DMS79 treated with DMSO at 0.1 percent for 48 hours (cell line): ENCODE measurements around the gene NSUN7.
A peak's percentile ranks its signal among the peaks of the same experiment; 100 is the strongest.
"Not testable (repeated sequence)": the region's sequence is repeated elsewhere in the genome, so short reads cannot be mapped to it uniquely, and the experiment has no call there.

Experiments
- DNase-seq: peaks from one replicate; lab custom pipeline; 2025; lab: John Stamatoyannopoulos, UW

NSUN7 gene

GRCh38 chr4:40749717-40750460 lies at the start of gene NSUN7:
Gene NSUN7, plus strand, starts transcription at chr4:40749955. Its CDS starts 739 bp downstream, at chr4:40750694.
- peak; percentile 44 for DNase-seq

- no peak for DNase-seq
Observed at GRCh38 chr4:40702137-40702799, 47.5 kb upstream of the NSUN7 start.

- DNase-seq: no peak
Observed at GRCh38 chr4:40702800-40703151, 47.0 kb upstream of the NSUN7 start.

- DNase-seq: no peak
Observed at GRCh38 chr4:40704073-40704472, 45.7 kb upstream of the NSUN7 start.

GRCh38 chr4:40710484-40711254 lies 39.1 kb upstream of the NSUN7 start:
- no peak for DNase-seq

GRCh38 chr4:40713001-40713400 lies 36.8 kb upstream of the NSUN7 start:
- not testable (repeated sequence) for DNase-seq

GRCh38 chr4:40713798-40714197 lies 36.0 kb upstream of the NSUN7 start:
- no peak for DNase-seq

- DNase-seq: peak; percentile 47
Observed at GRCh38 chr4:40718586-40718985, 31.2 kb upstream of the NSUN7 start.

- peak; percentile 47 for DNase-seq
Observed at GRCh38 chr4:40719008-40719623, 30.6 kb upstream of the NSUN7 start.

GRCh38 chr4:40720351-40720750 lies 29.4 kb upstream of the NSUN7 start:
- DNase-seq: no peak

GRCh38 chr4:40720916-40721315 lies 28.8 kb upstream of the NSUN7 start:
- DNase-seq: no peak

- DNase-seq: no peak
Observed at GRCh38 chr4:40721730-40722171, 28.0 kb upstream of the NSUN7 start.

GRCh38 chr4:40722576-40723161 lies 27.1 kb upstream of the NSUN7 start:
- no peak for DNase-seq

GRCh38 chr4:40723728-40724127 lies 26.0 kb upstream of the NSUN7 start:
- no peak for DNase-seq

GRCh38 chr4:40728333-40728732 lies 21.4 kb upstream of the NSUN7 start:
- no peak for DNase-seq

GRCh38 chr4:40729555-40729954 lies 20.2 kb upstream of the NSUN7 start:
- no peak for DNase-seq

GRCh38 chr4:40730091-40730679 lies 19.6 kb upstream of the NSUN7 start:
- no peak for DNase-seq

- DNase-seq: no peak
Observed at GRCh38 chr4:40731361-40731760, 18.4 kb upstream of the NSUN7 start.

- peak; percentile 59 for DNase-seq
Observed at GRCh38 chr4:40731792-40732245, 17.9 kb upstream of the NSUN7 start.

- DNase-seq: no peak
Observed at GRCh38 chr4:40733752-40734151, 16.0 kb upstream of the NSUN7 start.

GRCh38 chr4:40734497-40734896 lies 15.3 kb upstream of the NSUN7 start:
- no peak for DNase-seq

- peak; percentile 33 for DNase-seq
Observed at GRCh38 chr4:40736910-40737309, 12.8 kb upstream of the NSUN7 start.
